HepG2 (cell line): ENCODE results near the gene STMN1. TPM values are rescaled to one million over a fixed set of nuclear protein-coding genes. Genes with fewer than 3 reads are reported as not detected.

Experiments used
- FOXO1 ChIP-seq: sonication (generic); formaldehyde crosslinking; IDR thresholded peaks from 2 replicates; pipeline ENCODE4 v1.4.0; 2020; ENCODE audit warnings: missing genetic modification reagents
- JARID2 ChIP-seq: sonication (generic); formaldehyde crosslinking; IDR thresholded peaks from 2 replicates; pipeline ENCODE4 v1.8.1; 2023; ENCODE audit warnings: missing genetic modification reagents, inconsistent platforms; ENCODE audit not compliant: insufficient replicate concordance
- KDM1A ChIP-seq: IDR thresholded peaks from 2 replicates; pipeline ENCODE4 v1.6.1; 2016; ENCODE audit warnings: missing compliant biosample characterization
- KLF6 ChIP-seq: IDR thresholded peaks from 2 replicates; pipeline ENCODE4 v1.8.0; 2016; ENCODE audit warnings: missing biosample characterization, missing genetic modification reagents
- NFIB ChIP-seq: sonication (generic); formaldehyde crosslinking; IDR thresholded peaks from 2 replicates; pipeline ENCODE4 v1.9.0; 2021; ENCODE audit warnings: missing genetic modification reagents, mild to moderate bottlenecking, borderline replicate concordance
- SIN3A ChIP-seq: IDR thresholded peaks from 2 replicates; pipeline ENCODE4 v1.6.1; 2011; ENCODE audit warnings: low read depth, mild to moderate bottlenecking, control low read depth, low read length, borderline replicate concordance
- SOX6 ChIP-seq, 2 experiments: fragments of 450-650 bp in 1 of 2; sonication (generic) in 1 of 2; formaldehyde crosslinking in 1 of 2; IDR thresholded peaks; 2 replicates each; pipeline versions ENCODE4 v1.4.0 to v1.6.1; 2017 to 2020; ENCODE audit warnings: antibody characterized with exemption in 1 of 2, mild to moderate bottlenecking in 1 of 2, missing genetic modification reagents in 1 of 2
- SRSF1 ChIP-seq: fragments of 200-400 bp; formaldehyde crosslinking; optimal IDR thresholded peaks from 2 replicates; pipeline ENCODE3; 2017; ENCODE audit warnings: mild to moderate bottlenecking, low read depth, low read length, moderate library complexity
- SRSF4 ChIP-seq: fragments of 200-400 bp; formaldehyde crosslinking; IDR thresholded peaks from one replicate; pipeline ENCODE4 v1.6.1; 2018; ENCODE audit warnings: mild to moderate bottlenecking, low read depth, low read length, moderate library complexity; ENCODE audit not compliant: poor library complexity, severe bottlenecking
- YY1 ChIP-seq: IDR thresholded peaks from 2 replicates; pipeline ENCODE4 v1.6.1; 2011; ENCODE audit warnings: low read length, low read depth, moderate library complexity, mild to moderate bottlenecking; ENCODE audit not compliant: insufficient read depth, insufficient replicate concordance
- ZBTB42 ChIP-seq: sonication (generic); formaldehyde crosslinking; IDR thresholded peaks from 2 replicates; pipeline ENCODE4 v1.5.0; 2020; ENCODE audit warnings: mild to moderate bottlenecking, missing genetic modification reagents
- ZNF44 ChIP-seq: sonication (generic); formaldehyde crosslinking; IDR thresholded peaks from 2 replicates; pipeline ENCODE4 v1.5.1; 2020; ENCODE audit warnings: mild to moderate bottlenecking, missing genetic modification reagents
- ZNF646 ChIP-seq: sonication (generic); formaldehyde crosslinking; IDR thresholded peaks from 2 replicates; pipeline ENCODE4 v1.9.0; 2021; ENCODE audit warnings: mild to moderate bottlenecking, missing genetic modification reagents
- polyA plus RNA-seq, 8 experiments: library from polyadenylated mRNA; depleted of rRNA in 3 of 8; stranded (reverse) in 7 of 8; unstranded in 1 of 8; fragments of >200 nt; fragmentation: Illumina TruSeq in 4 of 8; extraction: Trizol in 4 of 8; gene quantifications; 2 replicates each; pipeline versions ENCODE4 v1.2.1 to v1.2.3, GENCODE V29; 2011 to 2016; ENCODE audit warnings: low read depth in 4 of 8, missing spikeins in 1 of 8, mixed read lengths in 1 of 8; ENCODE audit not compliant: insufficient read depth in 1 of 8
- total RNA-seq, 5 experiments: library from RNA; depleted of rRNA; stranded (reverse); fragments of >200 nt; fragmentation: Illumina TruSeq; extraction: Trizol; gene quantifications; 2 replicates each; pipeline ENCODE4 v1.2.3, GENCODE V29; 2016; ENCODE audit warnings: low read depth in 1 of 5
- TF ChIP-seq, protein P1 (sequence below): sonication (generic); formaldehyde crosslinking; IDR thresholded peaks from 2 replicates; pipeline ENCODE4 v1.8.1; 2023; ENCODE audit warnings: mild to moderate bottlenecking, missing genetic modification reagents
- TF ChIP-seq, protein P2 (sequence below): sonication (generic); formaldehyde crosslinking; IDR thresholded peaks from 2 replicates; pipeline ENCODE4 v1.5.1; 2020; ENCODE audit warnings: missing genetic modification reagents, mild to moderate bottlenecking, borderline replicate concordance
- TF ChIP-seq, protein P3 (sequence below): sonication (generic); formaldehyde crosslinking; IDR thresholded peaks from 2 replicates; pipeline ENCODE4 v1.9.0; 2021; ENCODE audit warnings: missing genetic modification reagents, borderline replicate concordance

Gene STMN1
- total and polyA plus RNA-seq, 2 of the 13 experiments (the other 11 are each of a cell fraction or from before 2014, with no cell fraction given), result 45.9 to 409 TPM

- TF ChIP-seq SOX6 (IDR thresholded peaks at IDR 0.05), result no peak
- TF ChIP-seq SOX6 (CRISPR knock-in tag; IDR thresholded peaks at IDR 0.05), result peak; percentile 37; the same call in 1 of the 2 replicates
- TF ChIP-seq, protein P1, sequence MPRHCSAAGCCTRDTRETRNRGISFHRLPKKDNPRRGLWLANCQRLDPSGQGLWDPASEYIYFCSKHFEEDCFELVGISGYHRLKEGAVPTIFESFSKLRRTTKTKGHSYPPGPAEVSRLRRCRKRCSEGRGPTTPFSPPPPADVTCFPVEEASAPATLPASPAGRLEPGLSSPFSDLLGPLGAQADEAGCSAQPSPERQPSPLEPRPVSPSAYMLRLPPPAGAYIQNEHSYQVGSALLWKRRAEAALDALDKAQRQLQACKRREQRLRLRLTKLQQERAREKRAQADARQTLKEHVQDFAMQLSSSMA (CRISPR knock-in tag), result peak; percentile 46; the same call in 1 of the 2 replicates
- TF ChIP-seq SRSF1, result no peak
- TF ChIP-seq KLF6 (CRISPR knock-in tag), result peak; percentile 34; the same call in 1 of the 2 replicates
- peak; percentile 80 for TF ChIP-seq YY1
- TF ChIP-seq JARID2, result peak; percentile 32
- TF ChIP-seq SRSF4, result no peak
- no peak for TF ChIP-seq KDM1A
- TF ChIP-seq, protein P2, sequence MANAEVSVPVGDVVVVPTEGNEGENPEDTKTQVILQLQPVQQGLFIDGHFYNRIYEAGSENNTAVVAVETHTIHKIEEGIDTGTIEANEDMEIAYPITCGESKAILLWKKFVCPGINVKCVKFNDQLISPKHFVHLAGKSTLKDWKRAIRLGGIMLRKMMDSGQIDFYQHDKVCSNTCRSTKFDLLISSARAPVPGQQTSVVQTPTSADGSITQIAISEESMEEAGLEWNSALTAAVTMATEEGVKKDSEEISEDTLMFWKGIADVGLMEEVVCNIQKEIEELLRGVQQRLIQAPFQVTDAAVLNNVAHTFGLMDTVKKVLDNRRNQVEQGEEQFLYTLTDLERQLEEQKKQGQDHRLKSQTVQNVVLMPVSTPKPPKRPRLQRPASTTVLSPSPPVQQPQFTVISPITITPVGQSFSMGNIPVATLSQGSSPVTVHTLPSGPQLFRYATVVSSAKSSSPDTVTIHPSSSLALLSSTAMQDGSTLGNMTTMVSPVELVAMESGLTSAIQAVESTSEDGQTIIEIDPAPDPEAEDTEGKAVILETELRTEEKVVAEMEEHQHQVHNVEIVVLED (CRISPR knock-in tag), result peak; percentile 94
- TF ChIP-seq, protein P3, sequence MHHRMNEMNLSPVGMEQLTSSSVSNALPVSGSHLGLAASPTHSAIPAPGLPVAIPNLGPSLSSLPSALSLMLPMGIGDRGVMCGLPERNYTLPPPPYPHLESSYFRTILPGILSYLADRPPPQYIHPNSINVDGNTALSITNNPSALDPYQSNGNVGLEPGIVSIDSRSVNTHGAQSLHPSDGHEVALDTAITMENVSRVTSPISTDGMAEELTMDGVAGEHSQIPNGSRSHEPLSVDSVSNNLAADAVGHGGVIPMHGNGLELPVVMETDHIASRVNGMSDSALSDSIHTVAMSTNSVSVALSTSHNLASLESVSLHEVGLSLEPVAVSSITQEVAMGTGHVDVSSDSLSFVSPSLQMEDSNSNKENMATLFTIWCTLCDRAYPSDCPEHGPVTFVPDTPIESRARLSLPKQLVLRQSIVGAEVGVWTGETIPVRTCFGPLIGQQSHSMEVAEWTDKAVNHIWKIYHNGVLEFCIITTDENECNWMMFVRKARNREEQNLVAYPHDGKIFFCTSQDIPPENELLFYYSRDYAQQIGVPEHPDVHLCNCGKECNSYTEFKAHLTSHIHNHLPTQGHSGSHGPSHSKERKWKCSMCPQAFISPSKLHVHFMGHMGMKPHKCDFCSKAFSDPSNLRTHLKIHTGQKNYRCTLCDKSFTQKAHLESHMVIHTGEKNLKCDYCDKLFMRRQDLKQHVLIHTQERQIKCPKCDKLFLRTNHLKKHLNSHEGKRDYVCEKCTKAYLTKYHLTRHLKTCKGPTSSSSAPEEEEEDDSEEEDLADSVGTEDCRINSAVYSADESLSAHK (CRISPR knock-in tag), result 0 out of 2 replicates have a peak, but pooled peaks have one; percentile 32
- TF ChIP-seq NFIB (CRISPR knock-in tag), result no peak; the same call in 1 of the 2 replicates
- peak; percentile 19; the same call in 1 of the 2 replicates for TF ChIP-seq FOXO1
- no peak for TF ChIP-seq ZNF646 (CRISPR knock-in tag)
- no peak for TF ChIP-seq ZBTB42 (CRISPR knock-in tag)
- no peak for TF ChIP-seq ZNF44 (CRISPR knock-in tag)
- TF ChIP-seq SIN3A, result peak; percentile 99
These were observed 47.1 kb downstream of the STMN1 start, which contains the start of gene AUNIP (continued) for GRCh38 chr1:25858906-25859789.
